GM21515 (cell line): ENCODE measurements around the gene TTC13.

Source experiments
- ATAC-seq: cut with Tn5 transposase; IDR thresholded peaks from one replicate; pipeline ENCODE4 v1.9.1; 2021; ENCODE audit not compliant: unreplicated experiment

TTC13 gene

GRCh38 chr1:230907472-230908205 lies 71.0 kb downstream of the TTC13 start:
- ATAC-seq = no peak

GRCh38 chr1:230906226-230906625 lies 72.4 kb downstream of the TTC13 start:
- no peak for ATAC-seq

GRCh38 chr1:230905733-230906132 lies 72.9 kb downstream of the TTC13 start:
- no peak for ATAC-seq

GRCh38 chr1:230902349-230902923 lies 76.2 kb downstream of the TTC13 start:
- no peak for ATAC-seq

GRCh38 chr1:230901671-230902070 lies 77.0 kb downstream of the TTC13 start:
- no peak for ATAC-seq

- no peak for ATAC-seq
These were observed 77.7 kb downstream of the TTC13 start for GRCh38 chr1:230900984-230901383.

GRCh38 chr1:230899841-230900251 lies 78.8 kb downstream of the TTC13 start:
- ATAC-seq = no peak

GRCh38 chr1:230898748-230899147 lies 79.9 kb downstream of the TTC13 start:
- no peak for ATAC-seq

- ATAC-seq = no peak
These were observed 80.5 kb downstream of the TTC13 start for GRCh38 chr1:230898144-230898543.

- ATAC-seq = no peak
These were observed 81.9 kb downstream of the TTC13 start for GRCh38 chr1:230896779-230897178.

GRCh38 chr1:230895452-230895851 lies 83.2 kb downstream of the TTC13 start:
- ATAC-seq = no peak

- no peak for ATAC-seq
These were observed 84.0 kb downstream of the TTC13 start for GRCh38 chr1:230894664-230895063.

GRCh38 chr1:230894032-230894431 lies 84.6 kb downstream of the TTC13 start:
- ATAC-seq = no peak

GRCh38 chr1:230892018-230892491 lies 86.6 kb downstream of the TTC13 start:
- no peak for ATAC-seq

GRCh38 chr1:230891413-230891812 lies 87.2 kb downstream of the TTC13 start:
- ATAC-seq = no peak

- ATAC-seq = no peak
These were observed 94.0 kb downstream of the TTC13 start for GRCh38 chr1:230884646-230885045.

GRCh38 chr1:230883967-230884366 lies 94.7 kb downstream of the TTC13 start:
- no peak for ATAC-seq

- no peak for ATAC-seq
These were observed 98.9 kb downstream of the TTC13 start for GRCh38 chr1:230879778-230880177.

- no peak for ATAC-seq
These were observed 100.1 kb downstream of the TTC13 start for GRCh38 chr1:230878591-230878990.

GRCh38 chr1:230877924-230878590 lies 100.6 kb downstream of the TTC13 start:
- no peak for ATAC-seq

- ATAC-seq = no peak
These were observed 101.3 kb downstream of the TTC13 start for GRCh38 chr1:230877146-230877923.
